ENCODE measurements around the gene HGFAC.

The HGFAC gene

GRCh38 chr4:3418029-3418762, 23.6 kb upstream of the HGFAC start:
- Histone ChIP-seq H3K27ac (ENCODE audit: low read length) (no peak overlapping the region), H3K4me3 (ENCODE audit: low read length in 2 of 2) (no peak overlapping the region)

GRCh38 chr4:3419836-3420605, 21.7 kb upstream of the HGFAC start:
- Histone ChIP-seq H3K27me3 (ENCODE audit: control insufficient read depth in 1 of 2, insufficient read depth in 2 of 2, low read length in 2 of 2) (no peaks in the 10 kb centered on the region), H3K9ac (ENCODE audit: low read length in 2 of 2) (no peak overlapping the region), H3K4me3 (ENCODE audit: low read length in 2 of 2) (no peak overlapping the region), H3K9me3 (ENCODE audit: control insufficient read depth in 2 of 2, low read length in 2 of 2) (no peaks in the 10 kb centered on the region), H3K36me3 (ENCODE audit: control insufficient read depth in 2 of 2, insufficient read depth in 2 of 2, low read length in 2 of 2) (peaks cover 25 to 28% of the 10 kb centered on the region in 2 donors), H3K4me1 (ENCODE audit: control insufficient read depth, insufficient read depth, low read length) (no peaks in the 10 kb centered on the region), H3K27ac (ENCODE audit: low read length) (no peak overlapping the region)

More at GRCh38 chr4:3418029-3418762, 23.6 kb upstream of the HGFAC start:
- Histone ChIP-seq H3K9me3 (ENCODE audit: control insufficient read depth in 2 of 2, low read length in 2 of 2) (no peaks in the 10 kb centered on the region), H3K36me3 (ENCODE audit: control insufficient read depth in 2 of 2, insufficient read depth in 2 of 2, low read length in 2 of 2) (peaks cover 18 to 24% of the 10 kb centered on the region in 2 donors), H3K9ac (ENCODE audit: low read length in 2 of 2) (no peak overlapping the region), H3K4me1 (ENCODE audit: control insufficient read depth, insufficient read depth, low read length) (no peaks in the 10 kb centered on the region), H3K27me3 (ENCODE audit: control insufficient read depth in 1 of 2, insufficient read depth in 2 of 2, low read length in 2 of 2) (no peaks in the 10 kb centered on the region)

- Histone ChIP-seq H3K27me3 (ENCODE audit: control insufficient read depth in 1 of 2, insufficient read depth in 2 of 2, low read length in 2 of 2) (no peaks in the 10 kb centered on the region), H3K4me1 (ENCODE audit: control insufficient read depth, insufficient read depth, low read length) (no peaks in the 10 kb centered on the region), H3K4me3 (ENCODE audit: low read length in 2 of 2) (no peak overlapping the region), H3K36me3 (ENCODE audit: control insufficient read depth in 2 of 2, insufficient read depth in 2 of 2, low read length in 2 of 2) (peaks cover 25 to 30% of the 10 kb centered on the region in 2 donors), H3K27ac (ENCODE audit: low read length) (no peak overlapping the region), H3K9me3 (ENCODE audit: control insufficient read depth in 2 of 2, low read length in 2 of 2) (no peaks in the 10 kb centered on the region), H3K9ac (ENCODE audit: low read length in 2 of 2) (no peak overlapping the region)
Measured at GRCh38 chr4:3420606-3420955, 21.2 kb upstream of the HGFAC start.

GRCh38 chr4:3420956-3421355, 20.8 kb upstream of the HGFAC start:
- Histone ChIP-seq H3K9ac (ENCODE audit: low read length in 2 of 2) (no peak overlapping the region), H3K27me3 (ENCODE audit: control insufficient read depth in 1 of 2, insufficient read depth in 2 of 2, low read length in 2 of 2) (no peaks in the 10 kb centered on the region), H3K4me3 (ENCODE audit: low read length in 2 of 2) (no peak overlapping the region), H3K4me1 (ENCODE audit: control insufficient read depth, insufficient read depth, low read length) (no peaks in the 10 kb centered on the region), H3K36me3 (ENCODE audit: control insufficient read depth in 2 of 2, insufficient read depth in 2 of 2, low read length in 2 of 2) (peaks cover 24 to 29% of the 10 kb centered on the region in 2 donors), H3K27ac (ENCODE audit: low read length) (no peak overlapping the region), H3K9me3 (ENCODE audit: control insufficient read depth in 2 of 2, low read length in 2 of 2) (no peaks in the 10 kb centered on the region)

GRCh38 chr4:3421470-3421869, 20.3 kb upstream of the HGFAC start:
- Histone ChIP-seq H3K4me3 (ENCODE audit: low read length in 2 of 2) (no peak overlapping the region), H3K27ac (ENCODE audit: low read length) (no peak overlapping the region), H3K36me3 (ENCODE audit: control insufficient read depth in 2 of 2, insufficient read depth in 2 of 2, low read length in 2 of 2) (peaks cover 19 to 24% of the 10 kb centered on the region in 2 donors), H3K4me1 (ENCODE audit: control insufficient read depth, insufficient read depth, low read length) (no peaks in the 10 kb centered on the region), H3K9ac (ENCODE audit: low read length in 2 of 2) (no peak overlapping the region), H3K9me3 (ENCODE audit: control insufficient read depth in 2 of 2, low read length in 2 of 2) (no peaks in the 10 kb centered on the region), H3K27me3 (ENCODE audit: control insufficient read depth in 1 of 2, insufficient read depth in 2 of 2, low read length in 2 of 2) (no peaks in the 10 kb centered on the region)

GRCh38 chr4:3422241-3422801, 19.4 kb upstream of the HGFAC start:
- no peaks in the 10 kb centered on the region for H3K4me1 ChIP-seq (ENCODE audit: control insufficient read depth, insufficient read depth, low read length)
- H3K27me3 ChIP-seq (ENCODE audit: control insufficient read depth in 1 of 2, insufficient read depth in 2 of 2, low read length in 2 of 2) = no peaks in the 10 kb centered on the region
- no peak overlapping the region for H3K4me3 ChIP-seq (ENCODE audit: low read length in 2 of 2)
- no peak overlapping the region for H3K27ac ChIP-seq (ENCODE audit: low read length)
- H3K9ac ChIP-seq (ENCODE audit: low read length in 2 of 2) = no peak overlapping the region
- H3K9me3 ChIP-seq (ENCODE audit: control insufficient read depth in 2 of 2, low read length in 2 of 2) = no peaks in the 10 kb centered on the region
- H3K36me3 ChIP-seq (ENCODE audit: control insufficient read depth in 2 of 2, insufficient read depth in 2 of 2, low read length in 2 of 2) = peaks cover 15 to 17% of the 10 kb centered on the region in 2 donors

- no peaks in the 10 kb centered on the region for H3K4me1 ChIP-seq (ENCODE audit: control insufficient read depth, insufficient read depth, low read length)
- H3K27ac ChIP-seq (ENCODE audit: low read length) = no peak overlapping the region
- H3K4me3 ChIP-seq (ENCODE audit: low read length in 2 of 2) = no peak overlapping the region
- H3K36me3 ChIP-seq (ENCODE audit: control insufficient read depth in 2 of 2, insufficient read depth in 2 of 2, low read length in 2 of 2) = peaks cover 12 to 13% of the 10 kb centered on the region in 2 donors
- no peaks in the 10 kb centered on the region for H3K9me3 ChIP-seq (ENCODE audit: control insufficient read depth in 2 of 2, low read length in 2 of 2)
- no peak overlapping the region for H3K9ac ChIP-seq (ENCODE audit: low read length in 2 of 2)
- H3K27me3 ChIP-seq (ENCODE audit: control insufficient read depth in 1 of 2, insufficient read depth in 2 of 2, low read length in 2 of 2) = no peaks in the 10 kb centered on the region
Measured at GRCh38 chr4:3422808-3423297, 18.9 kb upstream of the HGFAC start.

- peaks cover 7 to 10% of the 10 kb centered on the region in 2 donors for H3K36me3 ChIP-seq (ENCODE audit: control insufficient read depth in 2 of 2, insufficient read depth in 2 of 2, low read length in 2 of 2)
- H3K9ac ChIP-seq (ENCODE audit: low read length in 2 of 2) = no peak overlapping the region
- H3K9me3 ChIP-seq (ENCODE audit: control insufficient read depth in 2 of 2, low read length in 2 of 2) = no peaks in the 10 kb centered on the region
- H3K27ac ChIP-seq (ENCODE audit: low read length) = no peak overlapping the region
- H3K4me1 ChIP-seq (ENCODE audit: control insufficient read depth, insufficient read depth, low read length) = no peaks in the 10 kb centered on the region
- no peak overlapping the region for H3K4me3 ChIP-seq (ENCODE audit: low read length in 2 of 2)
- H3K27me3 ChIP-seq (ENCODE audit: control insufficient read depth in 1 of 2, insufficient read depth in 2 of 2, low read length in 2 of 2) = no peaks in the 10 kb centered on the region
Measured at GRCh38 chr4:3423406-3423805, 18.4 kb upstream of the HGFAC start.

- Histone ChIP-seq H3K36me3 (ENCODE audit: control insufficient read depth in 2 of 2, insufficient read depth in 2 of 2, low read length in 2 of 2) (peaks cover 7 to 12% of the 10 kb centered on the region in 2 donors), H3K9me3 (ENCODE audit: control insufficient read depth in 2 of 2, low read length in 2 of 2) (no peaks in the 10 kb centered on the region), H3K9ac (ENCODE audit: low read length in 2 of 2) (no peak overlapping the region), H3K4me1 (ENCODE audit: control insufficient read depth, insufficient read depth, low read length) (no peaks in the 10 kb centered on the region), H3K27ac (ENCODE audit: low read length) (no peak overlapping the region), H3K4me3 (ENCODE audit: low read length in 2 of 2) (no peak overlapping the region), H3K27me3 (ENCODE audit: control insufficient read depth in 1 of 2, insufficient read depth in 2 of 2, low read length in 2 of 2) (no peaks in the 10 kb centered on the region)
Measured at GRCh38 chr4:3423952-3424351, 17.8 kb upstream of the HGFAC start.

- Histone ChIP-seq H3K4me1 (ENCODE audit: control insufficient read depth, insufficient read depth, low read length) (no peaks in the 10 kb centered on the region), H3K36me3 (ENCODE audit: control insufficient read depth in 2 of 2, insufficient read depth in 2 of 2, low read length in 2 of 2) (peaks cover 10 to 12% of the 10 kb centered on the region in 2 donors), H3K4me3 (ENCODE audit: low read length in 2 of 2) (no peak overlapping the region), H3K9ac (ENCODE audit: low read length in 2 of 2) (no peak overlapping the region), H3K9me3 (ENCODE audit: control insufficient read depth in 2 of 2, low read length in 2 of 2) (no peaks in the 10 kb centered on the region), H3K27me3 (ENCODE audit: control insufficient read depth in 1 of 2, insufficient read depth in 2 of 2, low read length in 2 of 2) (no peaks in the 10 kb centered on the region), H3K27ac (ENCODE audit: low read length) (no peak overlapping the region)
Measured at GRCh38 chr4:3424522-3425095, 17.2 kb upstream of the HGFAC start.

Data from stomach smooth muscle (tissue), 2 donors.